ENCODE measurements around the gene ANKRD55. TPM values are rescaled to one million over a fixed set of nuclear protein-coding genes. Genes with fewer than 3 reads are reported as not detected.

Gene ANKRD55
- total RNA-seq, 4 donors from 2014 or later = 0.66 TPM; not detected in 3

GRCh38 chr5:56130664-56131063, 102.5 kb downstream of the ANKRD55 start:
- no peak overlapping the region for H3K4me3 ChIP-seq
- TF ChIP-seq EP300 (IDR thresholded peaks at IDR 0.05) (no peak), POLR2A (IDR thresholded peaks at IDR 0.05; ENCODE audit: low read depth) (no peak), CTCF (IDR thresholded peaks at IDR 0.05) (no peak), POLR2AphosphoS5 (IDR thresholded peaks at IDR 0.05) (no peak)
- WGBS = 92% methylated on average over 2 of the region's 2 CpGs
- intact Hi-C loops (cut with DNase I) = no loop called here
- H3K27ac ChIP-seq (replicated peaks in 1 of 4) = no peak overlapping the region
- peaks cover 0 to 5% (median 0%) of the 10 kb centered on the region in 4 donors for H3K4me1 ChIP-seq
- no peaks in the 10 kb centered on the region for H3K36me3 ChIP-seq
- no peak for DNase-seq (ENCODE audit: extremely low spot score)
- H3K9me3 ChIP-seq = no peaks in the 10 kb centered on the region
- H3K27me3 ChIP-seq = no peaks in the 10 kb centered on the region

- no peak overlapping the region for H3K4me3 ChIP-seq
- no peaks in the 10 kb centered on the region for H3K27me3 ChIP-seq
- TF ChIP-seq CTCF (IDR thresholded peaks at IDR 0.05) = no peak
- no peak for TF ChIP-seq EP300 (IDR thresholded peaks at IDR 0.05)
- TF ChIP-seq POLR2AphosphoS5 (IDR thresholded peaks at IDR 0.05) = no peak
- TF ChIP-seq POLR2A (IDR thresholded peaks at IDR 0.05; ENCODE audit: low read depth) = no peak
- intact Hi-C loops (cut with DNase I) = no loop called here
- no peaks in the 10 kb centered on the region for H3K36me3 ChIP-seq
- no peaks in the 10 kb centered on the region for H3K9me3 ChIP-seq
- H3K4me1 ChIP-seq = peaks cover 0 to 10% (median 4%) of the 10 kb centered on the region in 4 donors
- no peak for DNase-seq (ENCODE audit: extremely low spot score)
- no peak overlapping the region for H3K27ac ChIP-seq (replicated peaks in 1 of 4)
- WGBS = 91% methylated on average over 4 of the region's 4 CpGs
Measured at GRCh38 chr5:56129288-56129687, 103.8 kb downstream of the ANKRD55 start.

GRCh38 chr5:56128113-56128512, 105.0 kb downstream of the ANKRD55 start:
- DNase-seq (ENCODE audit: extremely low spot score) = no peak

GRCh38 chr5:56126487-56127179, 106.5 kb downstream of the ANKRD55 start:
- Histone ChIP-seq H3K4me1 (peaks cover 0 to 22% (median 19%) of the 10 kb centered on the region in 4 donors), H3K27ac (replicated peaks in 1 of 4) (no peak overlapping the region), H3K4me3 (no peak overlapping the region), H3K27me3 (no peaks in the 10 kb centered on the region), H3K36me3 (no peaks in the 10 kb centered on the region), H3K9me3 (no peaks in the 10 kb centered on the region)
- no peak for TF ChIP-seq POLR2A (IDR thresholded peaks at IDR 0.05; ENCODE audit: low read depth)
- no peak for TF ChIP-seq POLR2AphosphoS5 (IDR thresholded peaks at IDR 0.05)
- no peak for TF ChIP-seq CTCF (IDR thresholded peaks at IDR 0.05)
- no peak for TF ChIP-seq EP300 (IDR thresholded peaks at IDR 0.05)
- DNase-seq (ENCODE audit: extremely low spot score) = no peak
- intact Hi-C loops (cut with DNase I) = no loop called here
- WGBS = 69% methylated on average over 7 of the region's 7 CpGs

More at GRCh38 chr5:56128113-56128512, 105.0 kb downstream of the ANKRD55 start:
- Histone ChIP-seq H3K27me3 (no peaks in the 10 kb centered on the region), H3K36me3 (no peaks in the 10 kb centered on the region), H3K4me1 (peaks cover 0 to 21% (median 16%) of the 10 kb centered on the region in 4 donors), H3K4me3 (no peak overlapping the region), H3K27ac (replicated peaks in 1 of 4) (no peak overlapping the region), H3K9me3 (no peaks in the 10 kb centered on the region)
- TF ChIP-seq CTCF (IDR thresholded peaks at IDR 0.05) (no peak), POLR2AphosphoS5 (IDR thresholded peaks at IDR 0.05) (no peak), EP300 (IDR thresholded peaks at IDR 0.05) (no peak), POLR2A (IDR thresholded peaks at IDR 0.05; ENCODE audit: low read depth) (no peak)
- intact Hi-C loops (cut with DNase I) = no loop called here
- 63% methylated on average over 3 of the region's 3 CpGs for WGBS
